B cell (primary cell): ENCODE data around the gene NAPEPLD. TPM values are rescaled to one million over a fixed set of nuclear protein-coding genes. Genes with fewer than 3 reads are reported as not detected.

Experiments
- ATAC-seq: fragments of 200-7000 bp; cut with Tn5 transposase; one replicate; pipeline ENCODE4 v1.10.0; 2021; ENCODE audit warnings: low read depth, mild to moderate bottlenecking, moderate number of reproducible peaks, moderate library complexity
- CTCF ChIA-PET: fragments of 350-600 bp; sonication (Branson Sonifier 250); formaldehyde crosslinking; loops from one replicate; lab custom pipeline; 2021; ENCODE audit warnings: antibody characterized with exemption, inconsistent platforms; lab: Charles Lee
- POLR2A ChIA-PET: fragments of 350-600 bp; sonication (Branson Sonifier 250); formaldehyde crosslinking; loops from one replicate; lab custom pipeline; 2021; ENCODE audit warnings: antibody characterized with exemption; lab: Charles Lee
- DNase-seq: peaks from one replicate; pipeline ENCODE4 v3.0.0; 2013
- H2AFZ ChIP-seq: 2 replicates; pipeline ENCODE4 v1.6.1; 2012; ENCODE audit warnings: mild to moderate bottlenecking, low read depth, low read length; ENCODE audit not compliant: insufficient read depth, poor library complexity, severe bottlenecking
- H3K27ac ChIP-seq, 2 donors: 1 replicate in 1 of 2; 2 replicates in 1 of 2; pipeline ENCODE4 v1.5.1; 2012 to 2013; ENCODE audit warnings: low read length in 2 of 2, mild to moderate bottlenecking in 2 of 2, moderate library complexity in 1 of 2
- H3K27me3 ChIP-seq, 4 experiments: fragments of 200-600 bp in 1 of 4; sonication (generic) in 1 of 4; replicated peaks in 1 of 4; 1 replicate in 2 of 4; 2 replicates in 2 of 4; pipeline versions ENCODE4 v1.6.1 to v1.7.0; 2013 to 2016; ENCODE audit warnings: low read length in 3 of 4, mild to moderate bottlenecking in 2 of 4, mixed read lengths in 1 of 4, moderate library complexity in 1 of 4; ENCODE audit not compliant: insufficient read depth in 4 of 4, control insufficient read depth in 3 of 4; ENCODE audit errors: control extremely low read depth in 1 of 4
- H3K36me3 ChIP-seq, 2 experiments: replicated peaks in 1 of 2; 1 replicate in 1 of 2; 2 replicates in 1 of 2; pipeline versions ENCODE4 v1.6.1 to v1.7.1; 2013; ENCODE audit warnings: low read length in 1 of 2; ENCODE audit not compliant: insufficient read depth in 2 of 2, control insufficient read depth in 1 of 2; ENCODE audit errors: control extremely low read depth in 1 of 2, extremely low read depth in 1 of 2
- H3K4me1 ChIP-seq, 2 donors: fragments of 200-600 bp in 1 of 2; sonication (generic) in 1 of 2; 1 replicate in 1 of 2; 2 replicates in 1 of 2; pipeline versions ENCODE4 v1.5.1 to v1.6.1; 2013 to 2017; ENCODE audit warnings: low read length in 2 of 2; ENCODE audit not compliant: control insufficient read depth in 2 of 2, insufficient read depth in 2 of 2
- H3K4me2 ChIP-seq: replicated peaks from 2 replicates; pipeline ENCODE3; 2012; ENCODE audit warnings: mild to moderate bottlenecking, low read depth, low read length; ENCODE audit not compliant: poor library complexity, severe bottlenecking
- H3K4me3 ChIP-seq, 5 experiments: fragments of 200-600 bp in 1 of 5; sonication (generic) in 1 of 5; 1 replicate in 3 of 5; 2 replicates in 2 of 5; pipeline versions ENCODE4 v1.5.1 to v1.7.0; 2011 to 2016; ENCODE audit warnings: low read length in 4 of 5, mild to moderate bottlenecking in 4 of 5, low read depth in 2 of 5, control low read depth in 1 of 5, moderate library complexity in 1 of 5; ENCODE audit not compliant: insufficient read depth in 1 of 5; ENCODE audit errors: control extremely low read depth in 1 of 5, extremely low read depth in 1 of 5
- H3K79me2 ChIP-seq: fragments of 200-600 bp; sonication (generic); one replicate; pipeline ENCODE4 v1.6.0; 2016; ENCODE audit warnings: low read length; ENCODE audit not compliant: control insufficient read depth, insufficient read depth
- H3K9ac ChIP-seq: fragments of 200-600 bp; sonication (generic); 2 replicates; pipeline ENCODE4 v1.6.1; 2017; ENCODE audit warnings: mild to moderate bottlenecking, low read length, moderate library complexity
- H3K9me3 ChIP-seq, 3 donors: one replicate each; pipeline versions ENCODE4 v1.6.1 to v1.7.1; 2013; ENCODE audit warnings: low read length in 2 of 3; ENCODE audit not compliant: control insufficient read depth in 2 of 3, insufficient read depth in 1 of 3; ENCODE audit errors: control extremely low read depth in 1 of 3
- H4K20me1 ChIP-seq: 2 replicates; pipeline ENCODE4 v1.6.0; 2012; ENCODE audit warnings: mild to moderate bottlenecking, low read length; ENCODE audit not compliant: insufficient read depth, control insufficient read depth, poor library complexity, severe bottlenecking
- H3K27ac Mint-ChIP-seq: one replicate; pipeline ENCODE4 v1.8.0; 2021; ENCODE audit warnings: mixed read lengths
- H3K27me3 Mint-ChIP-seq: one replicate; pipeline ENCODE4 v1.8.0; 2021; ENCODE audit warnings: mixed read lengths
- H3K4me1 Mint-ChIP-seq: one replicate; pipeline ENCODE4 v1.8.0; 2021; ENCODE audit warnings: mixed read lengths
- H3K4me3 Mint-ChIP-seq: one replicate; pipeline ENCODE4 v1.8.0; 2021; ENCODE audit warnings: mixed read lengths
- H3K9me3 Mint-ChIP-seq: one replicate; pipeline ENCODE4 v1.8.0; 2022; ENCODE audit warnings: mixed read lengths; ENCODE audit not compliant: insufficient read depth
- EZH2 ChIP-seq: IDR thresholded peaks from 2 replicates; pipeline ENCODE4 v1.6.1; 2012; ENCODE audit warnings: borderline replicate concordance, low read depth, mild to moderate bottlenecking, moderate library complexity, low read length; ENCODE audit not compliant: insufficient read depth, poor library complexity, severe bottlenecking
- WGBS: methylation state at CpG from one replicate; pipeline ENCODE4 v1.1.5; 2013; ENCODE audit warnings: missing lambda C conversion rate; ENCODE audit not compliant: insufficient coverage; 5-methylcytosine and 5-hydroxymethylcytosine counted together
- intact Hi-C: fragments of 100-400 bp; cut with micrococcal nuclease; formaldehyde crosslinking; loops from one replicate; pipeline ENCODE4 v1.10.0; 2022
- polyA plus RNA-seq: library from polyadenylated mRNA; depleted of rRNA; stranded (reverse); fragments of >200 nt; gene quantifications from 2 replicates; pipeline ENCODE4 v1.2.3, GENCODE V29; 2012
- total RNA-seq, 2 donors: library from RNA; stranded (reverse); fragments of 120-200 nt in 1 of 2; gene quantifications; 1 replicate in 1 of 2; 2 replicates in 1 of 2; pipeline versions ENCODE4 v1.2.3 to v1.2.4, GENCODE V29; 2013 to 2022
- TF ChIP-seq, protein P1 (sequence below): fragments of 200-600 bp; IDR thresholded peaks from one replicate; pipeline ENCODE4 v1.8.0; 2022; ENCODE audit warnings: antibody characterized with exemption, mild to moderate bottlenecking

NAPEPLD gene
- total and polyA plus RNA-seq, 2 donors (not counting 1 experiment from before 2014, with no cell fraction given) = 3.8 to 20.7 TPM

DNA sequence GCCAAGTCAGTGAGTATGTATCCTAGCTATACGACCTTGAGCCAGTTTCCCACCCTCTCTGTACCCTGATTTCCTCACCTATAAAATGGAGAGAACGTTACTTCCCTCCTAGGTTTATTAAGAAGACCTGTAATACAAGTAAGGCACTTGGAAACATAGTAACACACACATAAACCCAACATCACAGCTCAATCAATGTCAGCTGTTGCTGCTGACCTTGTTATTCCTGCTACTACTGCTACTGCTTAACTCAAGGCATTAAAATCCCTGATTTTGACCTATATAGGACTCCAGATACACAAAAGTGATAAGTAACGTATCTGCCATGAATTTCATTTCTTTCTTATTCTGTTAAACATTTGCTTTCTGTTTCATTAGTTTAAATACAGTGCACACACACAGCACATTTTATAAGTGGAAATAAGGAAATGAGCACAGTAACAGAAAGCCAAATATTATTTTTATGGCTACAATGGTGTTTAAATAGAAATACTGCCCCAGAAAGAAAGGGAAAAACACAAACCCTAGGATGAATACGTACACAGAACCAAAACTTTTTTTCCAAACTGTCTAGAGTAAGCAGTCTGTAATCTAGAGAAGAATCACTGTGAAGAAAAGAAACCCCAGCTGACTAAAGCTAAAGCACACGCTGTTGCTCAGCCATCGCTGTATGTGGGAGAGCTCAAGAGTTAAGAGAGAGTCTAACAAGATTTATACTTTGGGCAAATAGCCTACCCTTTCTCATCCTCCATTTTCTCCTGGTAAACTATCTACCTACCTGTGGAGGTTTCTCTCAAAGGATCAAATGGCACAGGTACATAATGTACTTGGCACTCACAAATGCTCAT lies 19.0 kb downstream of the NAPEPLD start:
- Mint-ChIP-seq H3K27me3 (no peaks in the 10 kb centered on the region), H3K4me3 (no peak overlapping the region), H3K4me1 (peaks cover 23% of the 10 kb centered on the region), H3K9me3 (no peaks in the 10 kb centered on the region), H3K27ac (no peak overlapping the region)
- no peak overlapping the region for H2AFZ ChIP-seq
- ChIA-PET POLR2A (no interaction called here), CTCF (no interaction called here)
- H4K20me1 ChIP-seq = no peaks in the 10 kb centered on the region
- no peak for TF ChIP-seq EZH2
- TF ChIP-seq, protein P1, sequence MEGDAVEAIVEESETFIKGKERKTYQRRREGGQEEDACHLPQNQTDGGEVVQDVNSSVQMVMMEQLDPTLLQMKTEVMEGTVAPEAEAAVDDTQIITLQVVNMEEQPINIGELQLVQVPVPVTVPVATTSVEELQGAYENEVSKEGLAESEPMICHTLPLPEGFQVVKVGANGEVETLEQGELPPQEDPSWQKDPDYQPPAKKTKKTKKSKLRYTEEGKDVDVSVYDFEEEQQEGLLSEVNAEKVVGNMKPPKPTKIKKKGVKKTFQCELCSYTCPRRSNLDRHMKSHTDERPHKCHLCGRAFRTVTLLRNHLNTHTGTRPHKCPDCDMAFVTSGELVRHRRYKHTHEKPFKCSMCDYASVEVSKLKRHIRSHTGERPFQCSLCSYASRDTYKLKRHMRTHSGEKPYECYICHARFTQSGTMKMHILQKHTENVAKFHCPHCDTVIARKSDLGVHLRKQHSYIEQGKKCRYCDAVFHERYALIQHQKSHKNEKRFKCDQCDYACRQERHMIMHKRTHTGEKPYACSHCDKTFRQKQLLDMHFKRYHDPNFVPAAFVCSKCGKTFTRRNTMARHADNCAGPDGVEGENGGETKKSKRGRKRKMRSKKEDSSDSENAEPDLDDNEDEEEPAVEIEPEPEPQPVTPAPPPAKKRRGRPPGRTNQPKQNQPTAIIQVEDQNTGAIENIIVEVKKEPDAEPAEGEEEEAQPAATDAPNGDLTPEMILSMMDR = no peak
- H3K27ac ChIP-seq = no peak overlapping the region
- H3K9ac ChIP-seq = no peak overlapping the region
- intact Hi-C loops = no loop called here
- no peaks in the 10 kb centered on the region for H3K27me3 ChIP-seq
- H3K36me3 ChIP-seq = peaks cover 0 to 24% of the 10 kb centered on the region in 2 experiments
- 87% methylated on average over 3 of the region's 6 CpGs for WGBS
- H3K79me2 ChIP-seq = peaks cover 26% of the 10 kb centered on the region
- ATAC-seq = no peak
- H3K4me1 ChIP-seq = no peaks in the 10 kb centered on the region
- no peaks in the 10 kb centered on the region for H3K9me3 ChIP-seq
- no peak overlapping the region for H3K4me2 ChIP-seq
- H3K4me3 ChIP-seq = no peak overlapping the region
- no peak for DNase-seq

DNA sequence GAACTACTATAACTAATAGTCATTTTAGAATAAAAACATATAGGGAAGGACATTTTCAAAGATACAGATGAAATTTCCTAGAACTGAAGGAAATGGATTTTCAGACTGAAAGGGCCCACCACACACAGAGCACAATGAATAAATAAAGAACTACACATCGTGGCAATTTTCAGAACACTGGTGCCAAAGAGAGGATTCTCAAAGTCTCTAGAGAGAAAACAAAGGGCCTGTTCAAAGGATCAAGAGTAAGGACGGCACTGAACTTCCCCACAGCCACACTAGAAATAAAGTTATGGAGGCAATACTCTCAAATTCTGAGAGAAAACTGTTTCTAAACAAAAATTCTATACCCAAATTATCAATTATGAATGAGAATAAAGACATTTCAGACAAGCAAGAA lies 21.9 kb downstream of the NAPEPLD start:
- Mint-ChIP-seq H3K9me3 (no peaks in the 10 kb centered on the region), H3K27me3 (no peaks in the 10 kb centered on the region), H3K27ac (no peak overlapping the region), H3K4me3 (no peak overlapping the region), H3K4me1 (peaks cover 7% of the 10 kb centered on the region)
- no peak overlapping the region for H3K4me3 ChIP-seq
- ChIA-PET POLR2A (no interaction called here), CTCF (no interaction called here)
- H3K4me1 ChIP-seq = no peaks in the 10 kb centered on the region
- peaks cover 6 to 39% of the 10 kb centered on the region in 2 experiments for H3K36me3 ChIP-seq
- H4K20me1 ChIP-seq = no peaks in the 10 kb centered on the region
- TF ChIP-seq, protein P1 = no peak
- no peak for TF ChIP-seq EZH2
- DNase-seq (no peak), ATAC-seq (no peak)
- no peak overlapping the region for H3K27ac ChIP-seq
- no peak overlapping the region for H3K9ac ChIP-seq
- no peak overlapping the region for H3K4me2 ChIP-seq
- no peak overlapping the region for H2AFZ ChIP-seq
- intact Hi-C loops = no loop called here
- H3K79me2 ChIP-seq = peaks cover 22% of the 10 kb centered on the region
- H3K27me3 ChIP-seq = no peaks in the 10 kb centered on the region
- H3K9me3 ChIP-seq = no peaks in the 10 kb centered on the region
- no CpG with 5 or more reads among the region's 2 CpGs for WGBS
